ENCODE measurements around the gene PCDHB2. TPM values are rescaled to one million over a fixed set of nuclear protein-coding genes. Genes with fewer than 3 reads are reported as not detected.
"Not testable (repeated sequence)": the region's sequence is repeated elsewhere in the genome, so short reads cannot be mapped to it uniquely, and the experiment has no call there.

The PCDHB2 gene
- total RNA-seq, 1 experiment from 2014 or later, result not detected

DNA sequence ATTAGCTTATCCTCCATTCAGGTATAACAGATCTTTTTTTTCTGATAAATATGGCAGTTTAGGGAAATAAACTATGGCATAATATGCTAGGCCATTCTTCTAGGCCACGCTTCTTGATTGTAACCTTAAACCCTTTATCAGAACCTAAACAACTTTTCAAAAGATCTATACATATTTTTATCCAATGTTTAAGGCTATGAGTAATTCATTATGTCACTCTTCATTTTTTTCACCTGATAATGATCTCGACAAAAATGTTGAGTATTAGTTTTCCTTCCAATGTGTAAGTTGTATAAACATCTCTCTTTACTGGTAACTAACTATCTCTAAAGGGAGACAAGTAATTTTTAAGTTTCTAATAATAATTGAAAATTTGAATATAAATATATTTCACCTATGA lies 24.8 kb downstream of the PCDHB2 start:
- no peaks in the 10 kb centered on the region for H3K4me1 Mint-ChIP-seq (ENCODE audit: low read depth, unreplicated experiment)
- no peaks in the 10 kb centered on the region for H3K36me3 Mint-ChIP-seq (ENCODE audit: insufficient read depth, unreplicated experiment)
- no peaks in the 10 kb centered on the region for H3K27me3 Mint-ChIP-seq (ENCODE audit: unreplicated experiment)
- peaks cover 15% of the 10 kb centered on the region for H3K9me3 Mint-ChIP-seq (ENCODE audit: low read depth, unreplicated experiment)
- no TSS peak for BruUV-seq (replicated peaks)
- H3K27ac Mint-ChIP-seq (ENCODE audit: unreplicated experiment), result no peak overlapping the region
- intact Hi-C loops (cut with micrococcal nuclease; ENCODE audit: unreplicated experiment), result no loop called here
- no peak overlapping the region for H3K4me3 Mint-ChIP-seq (ENCODE audit: low read depth, unreplicated experiment)
- CTCF ChIA-PET, result no interaction called here
- no peak for DNase-seq
- TF ChIP-seq, protein P1, sequence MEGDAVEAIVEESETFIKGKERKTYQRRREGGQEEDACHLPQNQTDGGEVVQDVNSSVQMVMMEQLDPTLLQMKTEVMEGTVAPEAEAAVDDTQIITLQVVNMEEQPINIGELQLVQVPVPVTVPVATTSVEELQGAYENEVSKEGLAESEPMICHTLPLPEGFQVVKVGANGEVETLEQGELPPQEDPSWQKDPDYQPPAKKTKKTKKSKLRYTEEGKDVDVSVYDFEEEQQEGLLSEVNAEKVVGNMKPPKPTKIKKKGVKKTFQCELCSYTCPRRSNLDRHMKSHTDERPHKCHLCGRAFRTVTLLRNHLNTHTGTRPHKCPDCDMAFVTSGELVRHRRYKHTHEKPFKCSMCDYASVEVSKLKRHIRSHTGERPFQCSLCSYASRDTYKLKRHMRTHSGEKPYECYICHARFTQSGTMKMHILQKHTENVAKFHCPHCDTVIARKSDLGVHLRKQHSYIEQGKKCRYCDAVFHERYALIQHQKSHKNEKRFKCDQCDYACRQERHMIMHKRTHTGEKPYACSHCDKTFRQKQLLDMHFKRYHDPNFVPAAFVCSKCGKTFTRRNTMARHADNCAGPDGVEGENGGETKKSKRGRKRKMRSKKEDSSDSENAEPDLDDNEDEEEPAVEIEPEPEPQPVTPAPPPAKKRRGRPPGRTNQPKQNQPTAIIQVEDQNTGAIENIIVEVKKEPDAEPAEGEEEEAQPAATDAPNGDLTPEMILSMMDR (IDR thresholded peaks at IDR 0.05; ENCODE audit: unreplicated experiment), result no peak

DNA sequence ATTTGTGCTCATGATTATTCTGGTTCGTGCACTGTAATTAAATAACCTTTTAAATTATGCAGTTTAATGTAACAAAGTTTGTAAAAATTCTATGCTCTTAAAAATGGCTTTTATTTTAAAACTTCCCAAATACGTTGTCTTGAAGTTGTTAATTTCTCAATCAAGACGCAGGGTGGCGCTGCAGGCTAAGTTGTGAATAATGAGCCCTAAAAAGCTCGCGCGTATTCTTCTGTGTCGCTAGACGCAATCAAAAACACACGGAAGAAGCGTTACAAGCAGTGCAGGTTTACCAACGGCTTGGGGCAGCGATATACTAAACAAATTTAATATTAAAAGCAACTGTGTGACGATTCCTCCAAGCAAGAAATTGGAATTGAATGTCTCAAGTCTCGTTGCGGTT lies 27.1 kb downstream of the PCDHB2 start, which contains the start of gene PCDHB4:
Gene PCDHB4, plus strand, starts transcription at position 256 of the 400 bp plus-strand sequence. CDS start 181 bp downstream, outside the sequence.
- Mint-ChIP-seq H3K4me3 (ENCODE audit: low read depth, unreplicated experiment) (no peak within 1 kb of the TSS), H3K36me3 (ENCODE audit: insufficient read depth, unreplicated experiment) (no peaks in the 10 kb centered on the region), H3K9me3 (ENCODE audit: low read depth, unreplicated experiment) (peaks cover 10% of the 10 kb centered on the region), H3K4me1 (ENCODE audit: low read depth, unreplicated experiment) (no peaks in the 10 kb centered on the region), H3K27ac (ENCODE audit: unreplicated experiment) (no peak within 1 kb of the TSS), H3K27me3 (ENCODE audit: unreplicated experiment) (no peaks in the 10 kb centered on the region)
- CTCF ChIA-PET, result no interaction called here
- no TSS peak for BruUV-seq (replicated peaks)
- DNase-seq, result no peak
- TF ChIP-seq, protein P1 (IDR thresholded peaks at IDR 0.05; ENCODE audit: unreplicated experiment), result no peak
- intact Hi-C loops (cut with micrococcal nuclease; ENCODE audit: unreplicated experiment), result no loop called here

DNA sequence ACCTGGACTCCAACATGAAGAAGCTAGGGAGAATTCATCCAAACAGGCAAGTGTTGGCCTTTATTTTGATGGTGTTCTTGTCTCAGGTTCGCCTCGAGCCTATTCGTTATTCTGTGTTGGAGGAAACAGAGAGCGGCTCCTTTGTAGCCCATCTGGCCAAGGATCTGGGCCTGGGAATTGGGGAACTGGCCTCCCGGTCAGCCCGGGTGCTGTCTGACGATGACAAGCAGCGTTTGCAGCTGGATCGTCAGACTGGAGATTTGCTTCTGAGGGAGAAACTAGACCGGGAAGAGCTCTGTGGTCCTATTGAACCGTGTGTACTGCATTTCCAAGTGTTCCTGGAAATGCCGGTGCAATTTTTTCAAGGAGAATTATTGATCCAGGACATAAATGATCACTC lies 27.6 kb downstream of the PCDHB2 start:
- no peaks in the 10 kb centered on the region for H3K4me1 Mint-ChIP-seq (ENCODE audit: low read depth, unreplicated experiment)
- TF ChIP-seq, protein P1 (IDR thresholded peaks at IDR 0.05; ENCODE audit: unreplicated experiment), result no peak
- H3K27ac Mint-ChIP-seq (ENCODE audit: unreplicated experiment), result no peak overlapping the region
- no TSS peak for BruUV-seq (replicated peaks)
- peaks cover 7% of the 10 kb centered on the region for H3K9me3 Mint-ChIP-seq (ENCODE audit: low read depth, unreplicated experiment)
- no peak overlapping the region for H3K4me3 Mint-ChIP-seq (ENCODE audit: low read depth, unreplicated experiment)
- CTCF ChIA-PET, result no interaction called here
- intact Hi-C loops (cut with micrococcal nuclease; ENCODE audit: unreplicated experiment), result no loop called here
- H3K27me3 Mint-ChIP-seq (ENCODE audit: unreplicated experiment), result no peaks in the 10 kb centered on the region
- H3K36me3 Mint-ChIP-seq (ENCODE audit: insufficient read depth, unreplicated experiment), result no peaks in the 10 kb centered on the region
- no peak for DNase-seq

DNA sequence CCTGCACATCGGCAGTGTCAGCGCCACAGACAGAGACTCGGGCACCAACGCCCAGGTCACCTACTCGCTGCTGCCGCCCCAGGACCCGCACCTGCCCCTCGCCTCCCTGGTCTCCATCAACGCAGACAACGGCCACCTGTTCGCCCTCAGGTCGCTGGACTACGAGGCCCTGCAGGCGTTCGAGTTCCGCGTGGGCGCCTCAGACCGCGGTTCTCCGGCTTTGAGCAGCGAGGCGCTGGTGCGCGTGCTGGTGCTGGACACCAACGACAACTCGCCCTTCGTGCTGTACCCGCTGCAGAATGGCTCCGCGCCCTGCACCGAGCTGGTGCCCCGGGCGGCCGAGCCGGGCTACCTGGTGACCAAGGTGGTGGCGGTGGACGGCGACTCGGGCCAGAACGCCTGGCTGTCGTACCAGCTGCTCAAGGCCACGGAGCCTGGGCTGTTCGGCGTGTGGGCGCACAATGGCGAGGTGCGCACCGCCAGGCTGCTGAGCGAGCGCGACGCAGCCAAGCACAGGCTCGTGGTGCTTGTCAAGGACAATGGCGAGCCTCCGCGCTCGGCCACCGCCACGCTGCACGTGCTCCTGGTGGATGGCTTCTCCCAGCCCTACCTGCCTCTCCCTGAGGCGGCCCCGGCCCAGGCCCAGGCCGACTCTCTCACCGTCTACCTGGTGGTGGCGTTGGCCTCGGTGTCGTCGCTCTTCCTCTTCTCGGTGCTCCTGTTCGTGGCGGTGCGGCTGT lies 29.2 kb downstream of the PCDHB2 start:
- H3K27me3 Mint-ChIP-seq (ENCODE audit: unreplicated experiment); intact Hi-C loops (cut with micrococcal nuclease; ENCODE audit: unreplicated experiment); H3K36me3 Mint-ChIP-seq (ENCODE audit: insufficient read depth, unreplicated experiment); H3K4me3 Mint-ChIP-seq (ENCODE audit: low read depth, unreplicated experiment); H3K27ac Mint-ChIP-seq (ENCODE audit: unreplicated experiment); DNase-seq; BruUV-seq (replicated peaks); H3K9me3 Mint-ChIP-seq (ENCODE audit: low read depth, unreplicated experiment); H3K4me1 Mint-ChIP-seq (ENCODE audit: low read depth, unreplicated experiment); CTCF ChIA-PET: not testable (repeated sequence)

DNA sequence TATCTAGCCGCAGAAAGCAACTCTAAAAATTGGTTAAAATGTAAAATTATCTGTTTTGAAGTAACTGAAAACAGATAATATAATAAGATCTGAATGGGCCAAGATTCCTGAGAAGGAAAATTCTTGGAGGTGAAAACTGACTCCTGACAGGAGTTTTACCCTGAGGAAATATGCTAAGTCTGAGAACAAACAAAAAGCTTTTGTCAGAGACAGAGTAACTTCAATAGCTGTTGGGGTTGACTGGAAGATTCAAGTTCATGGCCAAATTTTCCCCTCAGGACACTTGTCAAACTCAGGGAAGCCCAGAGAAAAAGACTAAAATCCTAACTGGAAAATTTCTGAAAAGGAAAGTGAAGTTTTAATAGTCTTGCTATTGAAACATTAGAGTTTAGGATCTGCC lies 32.9 kb downstream of the PCDHB2 start:
- H3K27me3 Mint-ChIP-seq (ENCODE audit: unreplicated experiment), result no peaks in the 10 kb centered on the region
- H3K27ac Mint-ChIP-seq (ENCODE audit: unreplicated experiment), result no peak overlapping the region
- intact Hi-C loops (cut with micrococcal nuclease; ENCODE audit: unreplicated experiment), result no loop called here

More for the DNA sequence above, 32.9 kb downstream of the PCDHB2 start:
- Mint-ChIP-seq H3K4me1 (ENCODE audit: low read depth, unreplicated experiment) (no peaks in the 10 kb centered on the region), H3K9me3 (ENCODE audit: low read depth, unreplicated experiment) (peaks cover 7% of the 10 kb centered on the region), H3K36me3 (ENCODE audit: insufficient read depth, unreplicated experiment) (no peaks in the 10 kb centered on the region), H3K4me3 (ENCODE audit: low read depth, unreplicated experiment) (no peak overlapping the region)
- no TSS peak for BruUV-seq (replicated peaks)
- DNase-seq, result no peak
- CTCF ChIA-PET, result no interaction called here
- TF ChIP-seq, protein P1 (IDR thresholded peaks at IDR 0.05; ENCODE audit: unreplicated experiment), result no peak

Data from Calu3 (cell line).